Erythroblast (primary cell): ENCODE measurements around the gene SPINDOC.

Source experiments
- GATA1 ChIP-seq: IDR thresholded peaks from 2 replicates; pipeline ENCODE4 v1.6.1; 2011; ENCODE audit warnings: low read depth, mild to moderate bottlenecking, control low read depth, low read length, moderate library complexity
- POLR2A ChIP-seq: IDR thresholded peaks from 2 replicates; pipeline ENCODE4 v1.6.1; 2011; ENCODE audit warnings: mild to moderate bottlenecking, low read length

DNA sequence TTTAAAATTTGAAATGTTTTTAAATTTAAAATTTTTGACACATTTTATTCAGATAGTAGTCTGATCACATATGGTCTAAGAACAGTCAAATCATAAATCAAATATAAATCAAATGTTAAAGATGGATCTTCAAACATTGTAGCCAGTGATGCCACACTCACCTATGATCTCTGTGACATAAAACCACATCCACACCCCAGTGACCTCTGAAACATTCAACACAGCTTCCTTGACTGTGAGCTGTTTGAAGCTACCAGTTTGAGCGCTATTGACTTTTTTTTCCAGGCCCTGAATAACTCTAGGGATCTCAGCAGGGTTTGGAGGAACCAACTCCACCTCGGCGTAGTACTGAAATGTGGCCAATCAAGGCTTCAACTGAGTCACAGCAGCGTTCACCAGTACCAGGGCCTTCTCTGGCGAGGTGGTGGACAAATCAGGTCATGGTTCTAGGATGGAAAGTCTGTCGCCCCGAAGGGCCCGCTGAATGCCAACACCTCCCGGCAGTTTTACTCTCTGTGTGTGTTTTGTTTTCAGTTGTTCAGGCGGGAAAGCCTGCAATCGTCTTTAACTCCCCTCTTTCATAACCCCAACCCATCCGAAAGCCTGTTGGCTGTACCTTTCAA lies 21.4 kb downstream of the SPINDOC start:
- TF ChIP-seq POLR2A (no peak), GATA1 (no peak)
